ENCODE measurements around the gene ADAMTS12.

DNA sequence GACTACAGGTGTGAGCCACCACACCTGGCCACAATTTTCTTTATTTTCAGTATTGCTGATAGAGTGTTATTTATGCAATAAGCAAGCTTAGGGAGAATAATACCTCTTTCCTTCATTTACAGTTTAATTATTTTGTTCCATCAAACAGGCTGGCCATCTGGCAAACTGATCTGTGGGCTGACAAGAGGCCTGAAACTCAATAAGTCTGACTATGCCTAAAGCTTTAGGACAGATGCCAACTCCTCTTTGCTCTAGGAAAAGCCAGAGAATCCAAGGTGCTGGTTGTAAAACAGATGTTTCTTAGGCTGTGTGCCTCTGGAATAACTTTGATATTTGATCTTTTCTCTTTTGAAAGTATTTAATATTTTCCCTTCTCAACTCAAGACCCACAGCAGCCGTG lies 352.6 kb downstream of the ADAMTS12 start:
- TF ChIP-seq, protein P1, sequence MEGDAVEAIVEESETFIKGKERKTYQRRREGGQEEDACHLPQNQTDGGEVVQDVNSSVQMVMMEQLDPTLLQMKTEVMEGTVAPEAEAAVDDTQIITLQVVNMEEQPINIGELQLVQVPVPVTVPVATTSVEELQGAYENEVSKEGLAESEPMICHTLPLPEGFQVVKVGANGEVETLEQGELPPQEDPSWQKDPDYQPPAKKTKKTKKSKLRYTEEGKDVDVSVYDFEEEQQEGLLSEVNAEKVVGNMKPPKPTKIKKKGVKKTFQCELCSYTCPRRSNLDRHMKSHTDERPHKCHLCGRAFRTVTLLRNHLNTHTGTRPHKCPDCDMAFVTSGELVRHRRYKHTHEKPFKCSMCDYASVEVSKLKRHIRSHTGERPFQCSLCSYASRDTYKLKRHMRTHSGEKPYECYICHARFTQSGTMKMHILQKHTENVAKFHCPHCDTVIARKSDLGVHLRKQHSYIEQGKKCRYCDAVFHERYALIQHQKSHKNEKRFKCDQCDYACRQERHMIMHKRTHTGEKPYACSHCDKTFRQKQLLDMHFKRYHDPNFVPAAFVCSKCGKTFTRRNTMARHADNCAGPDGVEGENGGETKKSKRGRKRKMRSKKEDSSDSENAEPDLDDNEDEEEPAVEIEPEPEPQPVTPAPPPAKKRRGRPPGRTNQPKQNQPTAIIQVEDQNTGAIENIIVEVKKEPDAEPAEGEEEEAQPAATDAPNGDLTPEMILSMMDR (IDR thresholded peaks at IDR 0.05) = no peak
- TF ChIP-seq POLR2A (IDR thresholded peaks at IDR 0.05) = no peak
- no peak for TF ChIP-seq POLR2AphosphoS5 (IDR thresholded peaks at IDR 0.05)
